ENCODE data around the gene RSF1. TPM values are rescaled to one million over a fixed set of nuclear protein-coding genes. Genes with fewer than 3 reads are reported as not detected.
"Not testable (repeated sequence)": the region's sequence is repeated elsewhere in the genome, so short reads cannot be mapped to it uniquely, and the experiment has no call there.

Gene RSF1
- total RNA-seq, 1 experiment from 2014 or later = 13.2 TPM

GRCh38 chr11:77672264-77672663 lies 148.3 kb downstream of the RSF1 start:
- DNase-seq (ENCODE audit: low read depth) = no peak

DNA sequence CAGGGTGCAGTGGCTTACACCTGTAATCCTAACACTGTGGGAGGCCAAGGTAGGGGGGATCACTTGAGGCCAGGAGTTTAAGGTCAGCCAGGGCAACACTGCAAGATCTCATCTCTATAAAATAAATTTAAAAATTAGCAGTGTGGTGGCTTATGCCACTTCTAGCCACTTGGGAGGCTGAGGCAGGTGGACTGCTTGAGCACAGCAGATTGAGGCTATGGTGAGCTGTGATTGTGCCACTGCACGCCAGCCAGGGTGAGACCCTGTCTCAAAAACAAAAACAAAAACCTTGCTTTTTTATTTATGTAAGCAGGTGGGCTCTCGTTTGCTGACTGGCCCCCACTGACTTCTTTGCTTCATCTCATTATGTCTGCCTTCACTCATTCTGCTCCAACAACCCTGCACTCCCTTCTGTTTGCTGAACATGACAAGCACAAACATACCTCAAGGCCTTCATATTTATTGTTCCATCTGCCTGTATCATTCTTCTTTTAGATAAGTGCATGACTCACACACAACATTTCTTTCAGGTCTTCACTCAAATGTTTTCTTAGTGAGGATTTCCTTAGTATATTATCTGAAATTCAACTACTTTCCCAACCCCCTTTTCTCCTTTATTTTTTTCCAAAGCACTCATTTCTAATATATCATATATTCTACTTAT lies 150.5 kb downstream of the RSF1 start:
- no peak for DNase-seq (ENCODE audit: low read depth)

GRCh38 chr11:77668760-77669159 lies 151.8 kb downstream of the RSF1 start:
- no peak for DNase-seq (ENCODE audit: low read depth)

DNA sequence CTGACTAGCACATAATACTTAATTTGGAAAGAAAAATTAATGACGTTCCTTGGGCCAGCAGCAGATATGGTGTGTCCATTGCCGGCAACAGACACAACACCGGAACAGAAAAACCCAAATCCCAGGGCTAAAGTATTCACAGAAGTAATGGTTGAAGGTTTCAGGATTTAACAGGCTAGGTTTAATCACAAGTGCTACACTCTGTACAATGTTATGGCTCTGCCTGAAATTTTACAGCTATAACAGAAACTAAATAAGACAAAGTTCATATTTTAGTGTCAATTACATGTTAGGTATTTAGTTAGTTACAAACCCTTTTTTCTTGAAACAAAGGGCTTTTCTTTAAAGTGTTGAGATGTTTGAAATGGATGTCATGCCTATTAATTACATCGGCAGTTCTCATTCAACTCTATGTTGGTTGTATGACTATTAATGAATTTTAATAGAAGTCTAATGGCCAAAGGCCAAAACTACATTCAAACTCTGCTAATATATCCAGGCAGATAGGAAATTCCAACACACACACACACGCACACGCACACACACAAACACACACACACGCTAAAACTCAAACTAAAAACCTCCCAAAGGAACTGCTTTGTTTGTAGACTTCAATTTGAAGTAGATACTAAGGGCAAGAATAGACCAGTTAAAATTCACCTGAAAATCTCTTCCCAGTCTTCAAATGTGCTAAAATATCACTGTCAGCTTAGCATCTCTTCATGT lies 155.1 kb downstream of the RSF1 start:
- no peak for DNase-seq (ENCODE audit: low read depth)

- no peak for DNase-seq (ENCODE audit: low read depth)
Measured at GRCh38 chr11:77661670-77662069, 158.9 kb downstream of the RSF1 start.

- DNase-seq (ENCODE audit: low read depth) = no peak
Measured at GRCh38 chr11:77660947-77661346, 159.6 kb downstream of the RSF1 start.

GRCh38 chr11:77658213-77659013 lies 162.1 kb downstream of the RSF1 start:
- DNase-seq (ENCODE audit: low read depth) = no peak

DNA sequence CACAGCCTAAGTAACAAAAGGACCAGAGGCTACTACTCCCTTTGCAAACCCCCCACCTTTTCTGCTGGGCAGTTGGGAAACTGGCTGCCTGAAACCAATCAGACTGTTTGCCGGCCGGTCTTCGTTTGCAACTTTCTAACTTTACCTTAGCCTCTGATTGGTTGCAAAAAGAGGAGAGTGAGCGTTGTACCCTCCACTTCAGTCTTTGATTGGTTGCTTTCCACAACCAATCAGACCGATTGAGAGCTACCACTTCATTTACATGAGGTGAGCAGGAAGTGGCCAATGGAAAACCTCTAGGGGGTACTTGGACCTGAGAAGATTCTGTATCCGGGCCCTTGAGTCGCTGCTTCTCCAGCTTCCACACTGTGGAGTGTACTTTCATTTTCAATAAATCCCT lies 164.2 kb downstream of the RSF1 start:
- no peak for DNase-seq (ENCODE audit: low read depth)

- DNase-seq (ENCODE audit: low read depth) = peak; percentile 35
Measured at GRCh38 chr11:77654770-77655434, 165.6 kb downstream of the RSF1 start.

- DNase-seq (ENCODE audit: low read depth) = no peak
Measured at GRCh38 chr11:77650123-77650522, 170.4 kb downstream of the RSF1 start.

- no peak for DNase-seq (ENCODE audit: low read depth)
Measured at GRCh38 chr11:77647654-77648305, 172.7 kb downstream of the RSF1 start.

DNA sequence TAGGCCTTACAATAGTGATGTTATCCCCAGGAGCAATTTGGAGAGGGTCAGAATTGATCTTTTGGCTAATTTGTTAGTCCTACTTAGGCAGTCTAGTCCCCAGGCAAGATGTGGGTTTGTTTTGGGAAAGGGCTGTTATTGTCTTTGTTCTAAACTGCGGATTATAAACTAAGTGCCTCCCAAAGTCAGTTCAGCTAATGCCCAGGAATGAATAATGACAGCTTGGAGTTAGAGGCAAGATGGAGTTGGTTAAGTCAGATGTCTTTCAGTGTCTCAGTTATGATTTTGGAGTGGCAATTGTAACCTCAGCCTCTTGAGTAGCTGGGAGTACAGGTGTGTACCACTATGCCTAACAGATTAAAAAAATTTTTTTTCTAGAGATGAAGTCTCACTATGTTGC lies 175.6 kb downstream of the RSF1 start:
- DNase-seq (ENCODE audit: low read depth) = no peak

- DNase-seq (ENCODE audit: low read depth) = no peak
Measured at GRCh38 chr11:77642228-77642627, 178.3 kb downstream of the RSF1 start.

- peak; percentile 89 for DNase-seq (ENCODE audit: low read depth)
Measured at GRCh38 chr11:77637345-77638165, 183.0 kb downstream of the RSF1 start, which contains the start of gene CLNS1A. TSS of gene CLNS1A (minus strand) at chr11:77637794. CDS start at chr11:77637714, 80 bp downstream.

DNA sequence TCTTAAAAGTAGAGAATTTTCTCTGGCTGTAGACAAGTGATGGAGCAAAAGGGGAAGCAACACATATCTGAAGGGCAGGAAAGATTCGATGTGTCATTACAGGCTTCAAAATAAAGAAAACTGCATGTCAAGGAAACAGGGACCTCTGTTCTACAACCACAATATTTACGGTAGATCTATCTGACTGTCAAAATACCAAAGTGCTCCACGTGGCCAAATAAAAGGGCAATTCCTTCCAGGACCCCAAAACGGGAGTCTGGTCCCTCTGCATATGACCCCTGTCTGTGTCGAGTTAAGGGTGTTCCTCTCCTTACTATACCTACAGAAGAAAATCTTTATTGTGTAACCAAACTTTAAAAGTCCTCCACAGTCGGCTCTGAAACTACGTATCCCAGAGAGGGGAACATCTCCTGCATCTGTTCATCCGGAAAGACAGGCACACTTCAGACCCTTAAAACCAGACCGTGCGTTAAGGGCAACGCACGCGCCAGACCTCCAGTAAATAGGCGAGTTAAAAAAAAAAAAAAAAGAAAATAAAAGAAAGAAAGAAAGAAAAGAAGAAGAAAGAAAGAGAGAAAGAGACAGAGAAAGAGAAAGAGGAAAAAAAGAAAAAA lies 183.7 kb downstream of the RSF1 start:
- DNase-seq (ENCODE audit: low read depth) = peak; percentile 4

DNA sequence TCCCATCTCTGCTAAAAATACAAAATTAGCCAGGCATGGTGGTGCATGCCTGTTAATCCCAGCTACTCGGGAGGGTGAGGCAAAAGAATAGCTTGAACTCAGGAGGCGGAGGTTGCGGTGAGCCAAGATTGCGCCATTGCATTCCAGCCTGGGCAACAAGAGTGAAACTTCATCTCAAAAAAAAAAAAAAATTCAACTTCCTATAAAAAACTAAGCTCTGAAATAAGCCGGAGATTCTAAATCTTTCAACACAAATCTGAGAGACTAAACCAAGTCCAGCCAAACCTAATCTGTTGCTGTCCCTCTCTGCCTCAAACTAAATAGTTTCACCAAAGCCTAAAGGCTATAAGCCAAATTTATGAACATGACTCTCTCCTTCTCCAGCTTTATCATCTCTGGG lies 186.6 kb downstream of the RSF1 start:
- not testable (repeated sequence) for DNase-seq (ENCODE audit: low read depth)

- DNase-seq (ENCODE audit: low read depth) = no peak
Measured at GRCh38 chr11:77630157-77630710, 190.3 kb downstream of the RSF1 start.

DNA sequence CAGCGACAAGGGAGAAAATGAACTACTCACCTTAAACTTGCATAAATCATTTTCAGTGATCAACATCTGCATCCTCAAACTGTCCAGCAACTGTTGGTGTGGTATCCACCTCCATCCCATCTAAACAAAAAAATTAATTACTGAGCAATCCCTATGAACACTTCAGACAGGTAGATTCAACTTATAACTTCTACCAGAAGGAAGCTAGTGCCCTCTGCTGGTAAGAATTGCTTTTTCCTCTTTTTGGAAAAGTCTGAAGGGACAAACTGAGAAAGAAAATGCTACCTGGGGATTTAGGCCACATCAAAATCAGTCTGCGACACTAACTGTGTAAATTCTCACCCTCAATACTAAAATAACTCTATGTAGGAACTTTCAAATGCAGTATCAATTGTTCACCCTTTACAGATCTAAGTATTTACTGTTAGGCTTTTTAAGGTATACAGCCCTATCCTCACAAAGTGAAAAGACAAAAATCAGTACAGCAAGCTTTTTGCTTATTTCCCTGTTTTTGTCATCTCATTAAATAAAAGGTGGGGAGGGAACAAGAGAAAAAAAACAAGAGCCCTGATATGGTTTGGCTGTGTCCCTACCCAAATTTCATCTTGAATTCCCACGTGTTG lies 200.8 kb downstream of the RSF1 start:
- DNase-seq (ENCODE audit: low read depth) = peak; percentile 14

DNA sequence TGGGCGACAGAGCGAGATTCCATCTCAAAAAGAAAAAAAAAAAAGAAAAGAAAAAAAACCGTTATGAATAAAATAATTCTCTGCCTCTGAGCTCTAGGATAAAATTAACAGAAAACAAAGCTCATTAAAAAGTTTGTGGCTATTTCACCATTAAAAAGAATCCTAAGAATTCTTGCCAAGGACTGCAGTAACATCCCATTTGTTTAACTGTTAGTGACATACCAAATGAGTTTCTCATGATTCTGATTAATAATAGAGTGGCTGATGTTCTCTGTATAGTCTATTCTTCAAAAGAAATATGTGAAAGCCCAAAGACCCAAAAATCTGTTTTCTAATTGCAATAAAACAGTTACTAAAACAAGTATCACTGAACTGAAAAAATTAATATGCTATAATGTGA lies 202.6 kb downstream of the RSF1 start:
- no peak for DNase-seq (ENCODE audit: low read depth)
